HCT116 (cell line): ENCODE measurements around the gene ZNF33A. TPM values are rescaled to one million over a fixed set of nuclear protein-coding genes. Genes with fewer than 3 reads are reported as not detected.

ENCODE experiments used
- ATAC-seq: fragments of 200-7000 bp; cut with Tn5 transposase; 2 replicates; pipeline ENCODE4 v1.9.1; 2020; ENCODE audit warnings: mild to moderate bottlenecking, moderate library complexity
- BruUV-seq: library from RNA; stranded (reverse); fragments of 400-500 nt; replicated peaks from 2 replicates; lab custom pipeline; 2021; lab: Mats Ljungman, UMichigan
- CTCF ChIA-PET: fragments of 300-600 bp; sonication (Branson Sonifier 250); formaldehyde crosslinking; loops from one replicate; lab custom pipeline; 2021; ENCODE audit warnings: antibody characterized with exemption; lab: Charles Lee
- POLR2A ChIA-PET: fragments of 300-600, 350-600 bp; sonication (Branson Sonifier 250); formaldehyde crosslinking; loops from one replicate; lab custom pipeline; 2021; ENCODE audit warnings: antibody characterized with exemption; lab: Charles Lee
- RAD21 ChIA-PET, 2 experiments: fragments of 300-600 bp; sonication (Branson Sonifier 250); formaldehyde crosslinking; loops; one replicate each; lab custom pipeline; 2023; ENCODE audit warnings: low total read pairs in 2 of 2; ENCODE audit not compliant: uncharacterized antibody in 2 of 2, unreplicated experiment in 2 of 2, low non-redundant PET in 1 of 2; lab: Charles Lee
- DNase-seq: peaks from one replicate; pipeline ENCODE4 v3.0.0-alpha.2; 2010; ENCODE audit warnings: low read depth, low spot score
- H2AFZ ChIP-seq: fragments of 200-600 bp; shearing (Covaris generic), sonication (generic); 2 replicates; pipeline ENCODE4 v1.6.1; 2017; ENCODE audit warnings: low read depth, mixed run types, mixed read lengths, antibody characterized with exemption, low read length; ENCODE audit not compliant: poor library complexity, severe bottlenecking
- H3K27ac ChIP-seq: 2 replicates; pipeline ENCODE4 v1.5.1; 2012; ENCODE audit warnings: low read depth, low read length
- H3K27me3 ChIP-seq: fragments of 200-600 bp; sonication (generic); 2 replicates; pipeline ENCODE4 v1.6.1; 2016; ENCODE audit warnings: mixed run types, low read length, mixed read lengths; ENCODE audit not compliant: insufficient read depth
- H3K36me3 ChIP-seq, 2 experiments: fragments of 200-500 bp in 1 of 2; fragments of 200-600 bp in 1 of 2; sonication (Bioruptor generic) in 1 of 2; sonication (generic) in 1 of 2; 2 replicates each; pipeline versions ENCODE4 v1.5.1 to v1.6.1; 2014 to 2016; ENCODE audit warnings: low read length in 2 of 2, inconsistent platforms in 1 of 2, mixed read lengths in 1 of 2, mixed run types in 1 of 2; ENCODE audit not compliant: insufficient read depth in 2 of 2, control insufficient read depth in 1 of 2
- H3K4me1 ChIP-seq, 2 experiments: fragments of 200-600 bp in 1 of 2; sonication (generic) in 1 of 2; 2 replicates each; pipeline versions ENCODE4 v1.5.1 to v1.6.1; 2012 to 2017; ENCODE audit warnings: low read length in 2 of 2, inconsistent platforms in 1 of 2, mild to moderate bottlenecking in 1 of 2, mixed read lengths in 1 of 2, mixed run types in 1 of 2, moderate library complexity in 1 of 2; ENCODE audit not compliant: insufficient read depth in 2 of 2, control insufficient read depth in 1 of 2
- H3K4me2 ChIP-seq: fragments of 200-600 bp; sonication (generic); 2 replicates; pipeline ENCODE4 v1.6.1; 2017; ENCODE audit warnings: mixed run types, low read length, mixed read lengths
- H3K4me3 ChIP-seq, 2 experiments: fragments of 200-600 bp in 1 of 2; sonication (generic) in 1 of 2; replicated peaks in 1 of 2; 2 replicates each; pipeline ENCODE4 v1.5.1; 2011 to 2016; ENCODE audit warnings: low read length in 2 of 2, control low read depth in 1 of 2, low read depth in 1 of 2, mild to moderate bottlenecking in 1 of 2, mixed read lengths in 1 of 2, mixed run types in 1 of 2
- H3K79me2 ChIP-seq: fragments of 200-600 bp; sonication (generic); 2 replicates; pipeline ENCODE4 v1.6.1; 2017; ENCODE audit warnings: mild to moderate bottlenecking, mixed run types, low read length, moderate library complexity, mixed read lengths; ENCODE audit not compliant: insufficient read depth
- H3K9ac ChIP-seq: fragments of 200-600 bp; sonication (generic); 2 replicates; pipeline ENCODE4 v1.6.1; 2016; ENCODE audit warnings: low read length, mixed read lengths
- H3K9me2 ChIP-seq: fragments of 200-600 bp; sonication (generic), shearing (Covaris generic); 2 replicates; pipeline ENCODE4 v1.6.1; 2017; ENCODE audit warnings: mixed run types, mild to moderate bottlenecking, moderate library complexity; ENCODE audit not compliant: insufficient read depth
- H3K9me3 ChIP-seq, 2 experiments: fragments of 200-500 bp in 1 of 2; fragments of 200-600 bp in 1 of 2; sonication (Bioruptor generic) in 1 of 2; sonication (generic) in 1 of 2; 2 replicates each; pipeline ENCODE4 v1.6.1; 2014 to 2017; ENCODE audit warnings: low read length in 2 of 2, mixed read lengths in 2 of 2, inconsistent platforms in 1 of 2, low read depth in 1 of 2, mild to moderate bottlenecking in 1 of 2, mixed run types in 1 of 2, moderate library complexity in 1 of 2; ENCODE audit not compliant: control insufficient read depth in 1 of 2, insufficient read depth in 1 of 2
- H4K20me1 ChIP-seq: fragments of 200-600 bp; sonication (generic), shearing (Covaris generic); 2 replicates; pipeline ENCODE4 v1.6.1; 2017; ENCODE audit warnings: mixed run types, mild to moderate bottlenecking, moderate library complexity; ENCODE audit not compliant: insufficient read depth
- CTCF ChIP-seq, 3 experiments: fragments of 200-600 bp in 1 of 3; sonication (generic) in 1 of 3; IDR thresholded peaks in 2 of 3; conservative IDR thresholded peaks in 1 of 3; 2 replicates each; pipeline ENCODE4 v1.5.1; 2012 to 2017; ENCODE audit warnings: low read depth in 2 of 3, low read length in 2 of 3, antibody characterized with exemption in 1 of 3, borderline replicate concordance in 1 of 3, control low read depth in 1 of 3, mild to moderate bottlenecking in 1 of 3, mixed read lengths in 1 of 3, mixed run types in 1 of 3, moderate library complexity in 1 of 3; ENCODE audit not compliant: insufficient read depth in 1 of 3
- ELF1 ChIP-seq: IDR thresholded peaks from 2 replicates; pipeline ENCODE4 v1.6.1; 2012; ENCODE audit warnings: low read depth, borderline replicate concordance
- POLR2AphosphoS5 ChIP-seq: IDR thresholded peaks from 2 replicates; pipeline ENCODE4 v1.6.1; 2011; ENCODE audit warnings: mild to moderate bottlenecking, low read depth, low read length, moderate library complexity
- SP1 ChIP-seq: IDR thresholded peaks from 2 replicates; pipeline ENCODE4 v1.6.1; 2012; ENCODE audit warnings: low read depth
- TCF7L2 ChIP-seq: IDR thresholded peaks from 2 replicates; pipeline ENCODE4 v1.7.0; 2011; ENCODE audit warnings: borderline replicate concordance, inconsistent platforms; ENCODE audit not compliant: insufficient read depth, insufficient read length; ENCODE audit errors: extremely low read depth
- intact Hi-C: fragments of 100-400 bp; cut with micrococcal nuclease; formaldehyde crosslinking; loops from 2 replicates; pipeline ENCODE4 v1.10.0; 2022
- total RNA-seq: library from RNA; stranded (reverse); gene quantifications from one replicate; pipeline ENCODE4 v1.2.1, GENCODE V29; 2021; ENCODE audit not compliant: unreplicated experiment

The ZNF33A gene
- total RNA-seq, 1 experiment from 2014 or later, result 21.2 TPM

- H3K9me3 ChIP-seq, result no peaks in the 10 kb centered on the region
- CTCF ChIA-PET, result no interaction called here
- no peaks in the 10 kb centered on the region for H3K27me3 ChIP-seq
- DNase-seq, result no peak
- H4K20me1 ChIP-seq, result no peaks in the 10 kb centered on the region
- POLR2A ChIA-PET, result interaction anchor here (0.8 kb wide), 1 partner anchor 115 kb away, joined by 3 read pairs; no protein-coding TSS in a partner anchor
- H3K9ac ChIP-seq, result peak overlapping the region; percentile 82
- H3K27ac ChIP-seq, result peak overlapping the region; percentile 79
- H3K9me2 ChIP-seq, result no peaks in the 10 kb centered on the region
- H3K4me2 ChIP-seq, result peak overlapping the region; percentile 92
- H3K79me2 ChIP-seq, result no peaks in the 10 kb centered on the region
- intact Hi-C loops, result loop anchor here (5.0 kb wide), 1 partner anchor 392 kb away; no protein-coding TSS in a partner anchor
- H3K36me3 ChIP-seq, result no peaks in the 10 kb centered on the region
- TSS peak; percentile 54 for BruUV-seq
- RAD21 ChIA-PET, result no interaction called here
- peaks cover 0 to 14% of the 10 kb centered on the region in 2 experiments; a peak in 2 of 4 replicates for H3K4me1 ChIP-seq
- H3K4me3 ChIP-seq, result peak overlapping the region; percentile 68 to 81
- no peak for ATAC-seq
- TF ChIP-seq CTCF (IDR thresholded peaks at IDR 0.05 in 2 of 3, conservative IDR thresholded peaks at IDR 0.05 in 1 of 3; ENCODE audit: borderline replicate concordance in 1 of 3, insufficient read depth in 1 of 3, low read depth in 2 of 3, low read length in 2 of 3) (no peak), ELF1 (no peak), POLR2AphosphoS5 (no peak), TCF7L2 (no peak), SP1 (no peak)
- H2AFZ ChIP-seq, result no peak overlapping the region
Observed at GRCh38 chr10:37975401-37975991, 35.0 kb upstream of the ZNF33A start.
